Type B pancreatic cell (in vitro differentiated cells): ENCODE results near the gene PDCD10. TPM values are rescaled to one million over a fixed set of nuclear protein-coding genes. Genes with fewer than 3 reads are reported as not detected.

ENCODE experiments used
- DNase-seq: peaks from one replicate; pipeline ENCODE4 v3.0.0; 2021; ENCODE audit warnings: mixed read lengths; ENCODE audit not compliant: unreplicated experiment; ENCODE audit errors: extremely low spot score
- H3K27ac Mint-ChIP-seq: 2 replicates; pipeline ENCODE4 v1.8.0; 2021; ENCODE audit warnings: mild to moderate bottlenecking, mixed read lengths
- H3K27me3 Mint-ChIP-seq: 2 replicates; pipeline ENCODE4 v1.8.0; 2021; ENCODE audit warnings: mixed read lengths
- H3K36me3 Mint-ChIP-seq: 2 replicates; pipeline ENCODE4 v1.8.0; 2021; ENCODE audit warnings: mixed read lengths
- H3K4me1 Mint-ChIP-seq: one replicate; pipeline ENCODE4 v1.8.0; 2021; ENCODE audit warnings: mixed read lengths; ENCODE audit not compliant: unreplicated experiment
- H3K4me3 Mint-ChIP-seq: 2 replicates; pipeline ENCODE4 v1.8.0; 2021; ENCODE audit warnings: mild to moderate bottlenecking, mixed read lengths
- H3K9me3 Mint-ChIP-seq: 2 replicates; pipeline ENCODE4 v1.8.0; 2021; ENCODE audit warnings: mixed read lengths
- total RNA-seq: library from RNA; stranded (reverse); gene quantifications from 2 replicates; pipeline ENCODE4 v1.2.1, GENCODE V29; 2021; ENCODE audit warnings: low replicate concordance
- TF ChIP-seq, protein P1 (sequence below): fragments of 200-600 bp; sonication (generic); conservative IDR thresholded peaks from 2 replicates; pipeline ENCODE4 v1.5.0; 2021; ENCODE audit warnings: antibody characterized with exemption, mild to moderate bottlenecking

PDCD10 gene
- total RNA-seq, 1 donor from 2014 or later = 43.3 TPM

DNA sequence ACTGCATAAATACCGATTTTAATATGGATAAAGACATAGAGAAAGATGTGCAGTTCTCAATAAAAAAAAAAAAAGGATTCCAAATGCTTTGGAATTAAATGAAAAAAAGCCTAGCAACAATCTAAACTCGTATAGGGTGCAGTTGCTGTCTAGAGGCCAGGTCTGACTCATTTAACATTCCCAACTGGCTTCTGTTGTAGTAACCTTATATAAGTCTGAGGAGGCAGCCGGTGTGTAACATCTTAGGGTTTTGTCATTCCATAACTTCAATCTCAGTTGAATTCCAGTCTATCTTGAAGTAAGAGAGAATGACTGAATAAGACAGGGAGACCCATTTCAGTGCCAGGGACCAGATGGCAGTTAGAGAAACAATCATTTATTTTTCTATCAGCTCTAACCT lies 6.5 kb downstream of the PDCD10 start:
- H3K27ac Mint-ChIP-seq = no peak overlapping the region
- H3K4me1 Mint-ChIP-seq = peaks cover 30% of the 10 kb centered on the region
- H3K36me3 Mint-ChIP-seq = peaks cover 3% of the 10 kb centered on the region
- no peak overlapping the region for H3K4me3 Mint-ChIP-seq
- no peak for DNase-seq
- no peaks in the 10 kb centered on the region for H3K9me3 Mint-ChIP-seq
- TF ChIP-seq, protein P1, sequence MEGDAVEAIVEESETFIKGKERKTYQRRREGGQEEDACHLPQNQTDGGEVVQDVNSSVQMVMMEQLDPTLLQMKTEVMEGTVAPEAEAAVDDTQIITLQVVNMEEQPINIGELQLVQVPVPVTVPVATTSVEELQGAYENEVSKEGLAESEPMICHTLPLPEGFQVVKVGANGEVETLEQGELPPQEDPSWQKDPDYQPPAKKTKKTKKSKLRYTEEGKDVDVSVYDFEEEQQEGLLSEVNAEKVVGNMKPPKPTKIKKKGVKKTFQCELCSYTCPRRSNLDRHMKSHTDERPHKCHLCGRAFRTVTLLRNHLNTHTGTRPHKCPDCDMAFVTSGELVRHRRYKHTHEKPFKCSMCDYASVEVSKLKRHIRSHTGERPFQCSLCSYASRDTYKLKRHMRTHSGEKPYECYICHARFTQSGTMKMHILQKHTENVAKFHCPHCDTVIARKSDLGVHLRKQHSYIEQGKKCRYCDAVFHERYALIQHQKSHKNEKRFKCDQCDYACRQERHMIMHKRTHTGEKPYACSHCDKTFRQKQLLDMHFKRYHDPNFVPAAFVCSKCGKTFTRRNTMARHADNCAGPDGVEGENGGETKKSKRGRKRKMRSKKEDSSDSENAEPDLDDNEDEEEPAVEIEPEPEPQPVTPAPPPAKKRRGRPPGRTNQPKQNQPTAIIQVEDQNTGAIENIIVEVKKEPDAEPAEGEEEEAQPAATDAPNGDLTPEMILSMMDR = no peak
- no peaks in the 10 kb centered on the region for H3K27me3 Mint-ChIP-seq

DNA sequence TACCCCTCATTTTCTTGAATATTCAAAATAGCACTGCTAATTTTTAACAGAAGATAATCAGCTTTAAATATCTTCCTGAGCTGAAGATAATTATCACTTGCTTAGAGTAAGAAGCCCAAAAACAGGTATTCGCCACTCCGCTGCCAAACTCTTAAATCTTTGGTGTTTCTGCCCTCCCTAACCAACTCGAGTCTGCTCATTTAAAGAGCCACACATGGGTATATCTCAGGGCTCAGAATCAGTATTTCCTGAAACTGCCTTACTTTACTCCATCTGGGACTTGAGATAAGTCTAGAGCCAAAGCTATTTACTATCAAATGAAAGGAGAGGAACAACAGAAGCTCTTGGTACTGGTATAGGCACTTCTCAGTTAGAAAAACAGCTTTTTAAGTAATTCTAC lies 10.8 kb downstream of the PDCD10 start:
- no peak overlapping the region for H3K27ac Mint-ChIP-seq
- TF ChIP-seq, protein P1 = no peak
- H3K27me3 Mint-ChIP-seq = no peaks in the 10 kb centered on the region
- H3K9me3 Mint-ChIP-seq = no peaks in the 10 kb centered on the region
- peaks cover 18% of the 10 kb centered on the region for H3K4me1 Mint-ChIP-seq
- DNase-seq = no peak
- H3K36me3 Mint-ChIP-seq = peaks cover 12% of the 10 kb centered on the region
- no peak overlapping the region for H3K4me3 Mint-ChIP-seq

DNA sequence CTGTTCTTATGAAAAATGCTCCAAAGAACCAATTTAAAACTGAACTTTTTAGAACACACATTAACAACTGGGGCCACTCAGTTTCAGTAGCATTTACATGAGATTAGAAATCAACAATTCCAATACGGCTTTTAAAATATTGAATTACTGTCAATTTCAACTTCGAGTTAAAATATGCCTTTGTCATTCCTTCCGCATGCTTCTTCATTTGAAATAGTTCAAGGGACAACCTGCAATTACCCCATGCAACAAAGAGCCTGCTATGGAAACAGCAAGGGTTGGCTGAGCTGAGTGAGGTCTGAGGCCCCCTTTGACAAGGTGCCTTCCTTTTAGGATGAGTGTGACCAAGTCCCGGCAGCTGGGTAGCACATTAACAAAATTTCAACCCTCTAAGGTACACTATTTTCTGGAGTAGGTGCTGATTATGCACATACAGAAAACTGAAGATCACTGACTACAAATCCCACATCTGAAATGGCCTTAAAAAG lies 11.6 kb downstream of the PDCD10 start:
- Mint-ChIP-seq H3K4me1 (peaks cover 13% of the 10 kb centered on the region), H3K36me3 (peaks cover 19% of the 10 kb centered on the region)

DNA sequence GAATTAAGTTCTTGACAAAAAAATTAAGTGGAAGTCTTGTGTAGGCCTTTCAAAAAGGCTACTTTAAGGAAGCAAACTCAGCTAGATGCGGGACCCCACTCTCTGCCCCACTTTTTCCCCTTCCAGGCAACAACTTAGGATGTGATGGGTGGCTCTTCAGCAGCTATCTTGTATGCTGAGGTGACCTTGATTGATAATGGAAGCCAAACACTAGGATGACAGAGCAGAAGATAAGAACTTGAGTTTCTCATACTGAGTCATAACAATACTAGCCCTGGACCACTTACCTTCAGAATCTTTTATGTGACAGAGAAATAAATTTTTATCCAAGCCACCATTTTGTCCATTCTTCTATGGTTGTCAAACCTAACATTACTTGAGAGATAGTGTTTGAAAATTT lies 16.1 kb downstream of the PDCD10 start:
- Mint-ChIP-seq H3K9me3 (peaks cover 5% of the 10 kb centered on the region), H3K27ac (no peak overlapping the region), H3K36me3 (peaks cover 47% of the 10 kb centered on the region), H3K4me3 (no peak overlapping the region), H3K4me1 (peaks cover 4% of the 10 kb centered on the region), H3K27me3 (no peaks in the 10 kb centered on the region)
- DNase-seq = no peak
- TF ChIP-seq, protein P1 = no peak

More for the DNA sequence above, 11.6 kb downstream of the PDCD10 start:
- H3K9me3 Mint-ChIP-seq = no peaks in the 10 kb centered on the region
- no peak for DNase-seq
- no peak overlapping the region for H3K4me3 Mint-ChIP-seq
- TF ChIP-seq, protein P1 = no peak
- H3K27ac Mint-ChIP-seq = peak overlapping the region; percentile 28
- H3K27me3 Mint-ChIP-seq = no peaks in the 10 kb centered on the region

DNA sequence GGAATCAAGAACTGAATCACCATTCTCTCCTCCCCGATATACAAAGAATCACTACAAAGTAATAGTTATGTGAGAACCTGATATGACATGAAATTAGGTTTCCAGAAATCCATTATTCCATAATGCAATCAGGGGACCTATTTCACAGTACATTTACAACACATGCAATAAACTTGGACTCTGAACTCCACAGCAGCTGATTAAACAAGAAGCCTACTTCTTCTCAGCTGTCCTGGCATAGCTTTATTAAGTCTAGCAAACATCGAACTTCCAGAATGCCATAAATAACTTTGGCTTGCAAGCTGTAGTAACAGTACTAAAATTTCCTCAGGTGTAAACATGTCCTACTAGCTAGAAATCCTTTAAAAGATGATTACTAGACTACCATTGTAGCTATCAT lies 17.8 kb downstream of the PDCD10 start:
- H3K9me3 Mint-ChIP-seq = peaks cover 5% of the 10 kb centered on the region
- H3K36me3 Mint-ChIP-seq = peaks cover 60% of the 10 kb centered on the region

More for the DNA sequence above, 17.8 kb downstream of the PDCD10 start:
- no peaks in the 10 kb centered on the region for H3K27me3 Mint-ChIP-seq
- H3K4me3 Mint-ChIP-seq = no peak overlapping the region
- H3K4me1 Mint-ChIP-seq = no peaks in the 10 kb centered on the region
- H3K27ac Mint-ChIP-seq = no peak overlapping the region
- TF ChIP-seq, protein P1 = no peak
- DNase-seq = no peak
